NCI-H1105 treated with DMSO at 0.1 percent for 48 hours (cell line): Measurements from ENCODE around the gene NPFFR1.
A peak's percentile ranks its signal among the peaks of the same experiment; 100 is the strongest.

Experiments
- DNase-seq: peaks from one replicate; lab custom pipeline; 2025; lab: John Stamatoyannopoulos, UW

Gene NPFFR1, protein sequence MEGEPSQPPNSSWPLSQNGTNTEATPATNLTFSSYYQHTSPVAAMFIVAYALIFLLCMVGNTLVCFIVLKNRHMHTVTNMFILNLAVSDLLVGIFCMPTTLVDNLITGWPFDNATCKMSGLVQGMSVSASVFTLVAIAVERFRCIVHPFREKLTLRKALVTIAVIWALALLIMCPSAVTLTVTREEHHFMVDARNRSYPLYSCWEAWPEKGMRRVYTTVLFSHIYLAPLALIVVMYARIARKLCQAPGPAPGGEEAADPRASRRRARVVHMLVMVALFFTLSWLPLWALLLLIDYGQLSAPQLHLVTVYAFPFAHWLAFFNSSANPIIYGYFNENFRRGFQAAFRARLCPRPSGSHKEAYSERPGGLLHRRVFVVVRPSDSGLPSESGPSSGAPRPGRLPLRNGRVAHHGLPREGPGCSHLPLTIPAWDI

DNA sequence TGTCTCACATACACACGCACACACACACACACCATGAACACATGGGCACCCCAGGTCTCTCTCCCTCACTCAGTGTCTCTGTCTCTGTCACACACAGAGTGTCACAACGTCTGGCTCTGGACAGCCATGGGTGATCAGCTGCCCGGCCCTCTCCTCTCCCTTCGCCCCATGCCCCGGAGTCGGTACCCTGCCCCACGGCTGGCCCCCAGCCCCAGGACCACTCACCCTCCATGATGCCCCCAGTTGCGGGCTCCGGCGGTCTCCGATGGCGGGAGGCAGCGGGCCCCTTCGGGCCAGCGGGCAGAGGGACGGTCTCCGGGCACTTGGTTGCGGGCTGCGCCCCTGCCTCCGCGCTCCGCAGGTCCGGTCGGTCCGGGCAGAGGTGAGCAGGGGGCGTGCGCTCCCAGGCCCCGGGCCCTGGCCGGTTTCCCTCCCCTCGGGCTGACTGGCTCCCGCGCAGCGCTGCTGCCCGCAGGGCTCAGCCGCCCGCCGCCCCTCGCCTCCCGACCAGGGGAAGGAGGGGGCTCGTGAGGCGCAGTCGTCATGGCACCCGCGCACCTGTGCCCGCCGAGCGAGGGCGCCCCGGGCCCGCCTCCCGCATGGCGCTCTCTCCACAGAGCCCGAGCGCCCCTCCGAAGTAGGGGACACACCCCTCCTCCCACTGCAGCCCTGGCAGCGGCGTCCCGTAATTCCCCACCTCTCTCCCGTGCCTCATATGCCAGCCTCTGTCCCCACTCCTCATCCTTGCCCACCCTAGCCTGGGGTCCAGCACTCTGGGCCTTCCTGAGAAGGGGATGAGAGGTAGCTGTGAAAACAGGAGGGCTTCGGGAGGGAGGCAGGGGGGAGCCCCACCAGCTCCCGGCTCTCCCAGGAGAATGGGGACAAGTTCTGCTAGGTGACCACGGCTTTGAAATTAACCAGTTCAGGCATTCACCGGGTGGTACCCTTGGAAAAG lies at the start of gene NPFFR1:
Gene NPFFR1 (minus strand): TSS at position 560 of the 955 bp plus-strand sequence. CDS start 328 bp downstream, at position 232.
- no peak for DNase-seq

DNA sequence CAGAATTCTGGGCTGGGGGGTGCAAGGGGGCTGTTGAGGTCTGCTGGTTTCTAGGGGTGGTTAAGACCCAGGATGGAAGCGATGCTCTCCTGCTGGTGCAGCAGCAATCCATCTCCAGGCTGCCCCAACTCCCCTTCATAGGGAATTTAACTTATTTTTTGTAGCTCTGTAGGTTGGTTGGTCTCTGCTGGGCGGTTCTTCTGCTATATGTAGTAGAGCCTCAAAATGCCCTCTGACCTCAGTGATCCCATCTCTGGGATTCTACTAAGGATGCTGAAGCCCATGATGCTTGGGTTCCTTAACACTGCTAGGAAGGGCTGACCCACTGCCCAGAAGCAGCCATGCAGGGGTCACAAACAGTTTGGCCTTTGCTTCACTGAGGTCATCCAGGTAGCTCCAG lies 49.5 kb upstream of the NPFFR1 start:
- no peak for DNase-seq

DNA sequence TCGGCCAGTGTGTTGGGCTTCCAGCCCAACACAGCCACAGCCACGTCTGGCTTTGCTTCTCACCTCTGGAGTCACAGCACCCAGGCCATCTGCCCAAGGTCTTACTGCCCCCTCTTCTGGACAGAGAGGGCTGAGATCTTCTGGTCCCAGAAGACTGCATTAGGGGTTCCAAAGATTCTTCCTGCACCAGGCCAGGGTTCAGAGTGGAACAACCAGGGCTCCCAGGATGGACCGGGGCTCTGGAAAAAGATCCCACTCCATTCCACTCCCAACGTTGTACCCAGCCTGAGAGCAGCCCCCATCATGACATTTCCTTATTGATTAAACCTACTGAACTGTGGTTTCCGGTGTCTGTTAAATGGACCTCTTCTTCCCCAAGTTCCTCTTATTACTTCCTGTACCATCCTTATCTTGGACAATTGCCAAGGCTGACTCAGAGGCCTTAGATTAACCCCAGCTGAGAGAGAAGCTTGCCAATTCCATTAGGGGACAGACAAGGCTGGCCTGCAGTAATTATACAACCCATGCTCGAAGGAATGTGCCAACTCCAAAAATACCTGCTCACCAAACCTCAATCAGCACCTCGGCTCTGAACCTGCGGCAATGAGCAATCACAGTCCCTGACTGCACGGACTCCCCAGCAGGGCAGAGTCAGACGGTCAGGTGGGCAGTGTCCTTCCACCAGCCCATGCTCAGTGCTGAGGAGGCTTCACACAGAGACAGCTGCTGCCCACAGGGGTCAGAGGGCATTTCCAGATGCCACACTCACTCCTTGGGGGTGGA lies 47.9 kb upstream of the NPFFR1 start:
- DNase-seq, result peak; percentile 31

DNA sequence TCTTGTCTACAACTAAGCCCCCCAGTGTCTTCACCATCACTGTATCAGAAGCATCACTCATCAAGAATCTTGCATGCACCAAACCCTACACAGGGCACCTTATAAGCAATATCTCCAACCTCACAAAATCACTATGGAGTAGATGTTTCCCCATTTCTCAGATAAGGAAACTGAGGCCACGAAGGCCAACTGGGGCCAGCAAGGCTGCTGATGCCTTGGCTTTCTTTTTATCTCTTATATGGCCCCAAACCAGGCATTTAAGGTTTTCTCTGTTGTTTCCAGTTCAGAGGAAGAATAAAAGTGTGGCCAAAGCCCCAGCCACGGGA lies 47.3 kb upstream of the NPFFR1 start:
- DNase-seq, result no peak

DNA sequence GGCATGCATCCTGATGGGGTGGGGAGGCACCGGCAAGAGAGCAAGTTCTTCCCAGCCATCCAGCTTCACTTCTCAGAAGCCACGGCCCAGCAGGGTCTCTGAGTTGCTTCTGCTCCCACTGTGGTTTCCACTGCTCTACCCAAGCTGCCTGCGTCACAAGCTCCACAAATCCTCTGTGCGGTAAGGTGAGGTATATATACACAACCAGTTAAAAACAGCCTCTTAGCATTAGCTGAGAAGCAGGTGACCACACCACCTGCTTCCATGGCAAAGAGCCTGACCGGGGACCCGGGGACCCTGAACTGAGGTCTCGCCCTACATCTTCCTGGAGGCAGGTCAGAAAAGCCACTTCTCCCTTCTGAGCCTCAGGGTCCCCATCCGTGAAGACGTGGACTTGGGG lies 46.9 kb upstream of the NPFFR1 start:
- DNase-seq, result no peak

DNA sequence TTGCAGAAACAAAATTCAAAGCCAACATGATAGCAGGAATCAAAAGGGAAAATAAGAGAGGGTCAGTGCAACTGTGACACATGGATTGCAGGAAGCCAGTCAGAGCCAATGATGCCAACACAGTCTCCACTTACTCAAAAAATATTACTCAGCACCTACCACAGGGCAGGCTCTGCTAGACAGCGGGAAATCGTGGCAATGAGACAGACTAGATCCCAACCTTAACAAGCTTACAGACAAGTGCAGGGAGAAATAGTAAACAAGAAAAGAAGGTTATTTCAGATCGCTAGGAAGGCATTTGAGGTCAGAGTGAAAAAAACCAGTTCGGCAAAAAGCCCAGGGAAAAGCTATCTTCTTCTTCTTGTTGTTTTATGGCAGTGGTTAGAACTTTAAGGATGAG lies 45.2 kb upstream of the NPFFR1 start:
- DNase-seq, result no peak

DNA sequence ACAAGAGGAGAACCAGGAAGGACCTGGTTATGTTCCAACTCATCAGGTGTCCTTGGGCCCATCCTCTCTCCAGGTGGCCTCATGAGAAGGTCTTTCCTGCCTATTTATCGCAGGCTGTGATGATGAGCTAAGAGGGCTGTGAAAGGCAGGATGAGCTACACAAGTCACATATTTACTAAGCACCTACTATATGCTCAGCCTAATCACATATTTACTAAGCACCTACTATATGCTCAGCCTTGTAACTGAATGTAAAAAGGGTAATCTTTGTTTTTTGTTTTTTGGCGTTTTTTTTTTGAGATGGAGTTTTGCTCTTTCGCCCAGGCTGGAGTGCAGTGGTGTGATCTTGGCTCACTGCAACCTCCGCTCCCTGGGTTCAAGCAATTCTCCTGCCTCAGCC lies 44.2 kb upstream of the NPFFR1 start:
- no peak for DNase-seq

DNA sequence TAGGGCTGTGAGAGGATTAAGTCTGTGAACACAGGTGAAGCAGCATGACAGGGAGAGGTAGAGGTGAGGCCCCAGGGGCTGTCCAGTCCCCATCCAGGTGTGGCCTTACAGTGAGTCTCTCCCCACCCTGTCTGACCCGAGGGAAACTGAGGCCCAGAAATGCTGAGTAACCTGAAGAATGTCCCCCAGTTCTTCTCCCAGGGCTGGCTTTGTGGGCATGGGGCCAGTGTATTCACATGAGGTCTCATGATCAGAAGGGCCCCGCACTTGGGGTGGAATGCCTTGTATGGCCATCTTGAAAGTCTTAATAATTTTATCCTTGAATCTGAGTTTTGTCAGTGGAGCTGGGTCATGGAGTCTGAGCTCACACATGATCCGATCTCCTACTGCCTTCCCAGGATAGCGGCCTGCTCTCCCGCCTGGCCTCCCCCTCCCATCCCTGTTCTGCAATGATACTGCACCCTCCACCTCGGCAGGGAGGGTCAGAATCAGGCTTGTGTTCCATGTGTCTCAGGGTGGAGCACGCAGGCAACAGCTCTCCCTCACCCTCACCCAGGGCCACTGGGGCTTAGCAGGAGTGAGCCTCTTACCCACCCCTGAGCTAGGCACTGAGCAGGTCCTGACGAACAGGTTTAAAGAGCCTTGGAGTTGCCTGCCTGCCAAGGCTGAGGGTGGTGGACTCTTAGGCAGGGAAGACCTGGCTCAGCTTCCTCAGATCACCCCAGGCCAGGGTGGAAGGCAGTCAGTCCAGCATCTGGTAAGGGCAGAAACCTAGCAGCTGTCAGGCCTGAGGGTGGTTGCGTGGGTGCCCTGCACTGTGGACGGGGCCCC lies 41.4 kb upstream of the NPFFR1 start:
- DNase-seq, result no peak

DNA sequence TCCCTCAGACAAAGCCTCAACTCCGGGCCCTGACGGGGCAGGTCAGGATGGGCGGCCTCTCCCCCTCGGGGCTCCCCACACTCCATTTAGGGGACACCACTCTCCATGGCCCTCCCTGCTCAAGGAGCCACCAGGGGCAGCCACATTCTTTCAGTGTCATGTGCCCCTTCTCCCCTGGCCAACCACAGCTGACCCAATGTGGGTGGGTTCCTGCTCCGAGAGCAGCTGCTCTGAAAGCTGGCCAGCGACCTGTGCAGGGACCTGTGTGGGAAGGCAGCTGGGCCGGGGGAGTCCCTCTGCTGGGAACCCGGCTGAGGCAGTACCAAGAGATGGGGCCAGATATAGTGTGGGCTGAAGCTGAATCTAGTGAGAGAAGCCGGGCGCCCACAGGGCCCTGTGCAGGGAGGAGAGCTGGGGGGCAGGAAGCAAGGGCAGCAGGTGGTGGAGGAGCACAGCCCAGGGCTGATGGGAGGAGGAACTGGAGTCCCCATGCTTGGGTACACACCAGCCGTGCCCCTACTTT lies 40.6 kb upstream of the NPFFR1 start:
- DNase-seq, result no peak

DNA sequence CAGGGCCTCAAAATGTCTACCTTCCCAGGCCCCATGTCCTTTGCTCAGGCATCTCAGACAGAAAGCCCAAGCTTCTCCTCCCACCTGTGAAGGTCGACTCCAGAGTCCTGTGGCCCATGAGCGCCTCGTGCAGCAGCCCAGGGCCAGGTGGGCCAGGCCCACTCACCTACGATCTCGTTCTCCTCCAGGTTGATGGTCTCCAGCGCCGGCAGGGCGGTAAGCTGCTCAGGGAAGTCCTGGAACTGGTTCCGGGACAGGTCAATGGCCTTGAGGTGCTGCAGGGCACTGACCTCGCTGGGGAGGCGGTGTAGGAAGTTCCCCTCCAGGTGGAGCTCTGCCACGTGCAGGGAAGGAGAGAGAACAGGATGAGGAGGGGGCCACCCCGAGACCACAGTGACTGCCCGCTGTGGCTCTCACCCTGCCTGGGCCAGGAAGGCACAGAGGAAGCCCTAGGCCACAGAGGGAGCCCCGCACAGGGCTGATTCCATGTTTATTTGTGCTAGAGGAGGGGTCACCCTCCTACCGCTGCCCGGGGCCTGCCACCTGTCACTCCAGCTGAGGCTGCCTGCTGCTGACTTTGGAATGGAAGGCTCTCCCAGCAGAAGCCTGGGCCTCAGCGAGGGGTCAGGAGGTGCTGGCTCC lies 40.0 kb upstream of the NPFFR1 start:
- DNase-seq, result no peak

DNA sequence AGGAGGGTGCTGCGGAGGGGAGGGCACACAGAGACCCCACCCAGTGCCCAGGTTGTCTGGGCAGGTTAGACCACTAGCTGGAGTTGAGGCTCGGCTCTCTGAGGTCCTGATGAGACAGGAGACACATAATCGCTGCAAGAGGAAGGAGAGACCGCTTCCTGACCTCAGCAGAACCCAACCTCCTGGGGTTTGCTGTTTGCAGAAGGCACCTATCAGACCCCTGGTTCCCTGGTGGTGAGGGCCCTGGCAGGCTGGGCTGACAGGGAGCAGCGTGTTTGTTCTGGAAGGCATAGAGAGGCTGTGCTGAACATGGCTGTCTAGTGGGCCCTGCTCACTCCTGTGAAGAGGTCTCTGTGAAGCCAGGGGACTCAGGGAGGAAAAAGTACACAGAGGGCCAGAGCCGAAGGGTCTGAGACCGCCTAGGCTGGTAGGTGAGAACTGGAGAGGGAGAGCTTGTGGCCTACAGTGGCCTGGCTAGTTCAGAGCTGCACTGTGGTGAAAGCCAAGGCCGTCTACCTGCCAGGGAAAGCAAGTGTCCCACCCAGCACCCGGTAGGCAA lies 39.4 kb upstream of the NPFFR1 start:
- DNase-seq, result no peak

DNA sequence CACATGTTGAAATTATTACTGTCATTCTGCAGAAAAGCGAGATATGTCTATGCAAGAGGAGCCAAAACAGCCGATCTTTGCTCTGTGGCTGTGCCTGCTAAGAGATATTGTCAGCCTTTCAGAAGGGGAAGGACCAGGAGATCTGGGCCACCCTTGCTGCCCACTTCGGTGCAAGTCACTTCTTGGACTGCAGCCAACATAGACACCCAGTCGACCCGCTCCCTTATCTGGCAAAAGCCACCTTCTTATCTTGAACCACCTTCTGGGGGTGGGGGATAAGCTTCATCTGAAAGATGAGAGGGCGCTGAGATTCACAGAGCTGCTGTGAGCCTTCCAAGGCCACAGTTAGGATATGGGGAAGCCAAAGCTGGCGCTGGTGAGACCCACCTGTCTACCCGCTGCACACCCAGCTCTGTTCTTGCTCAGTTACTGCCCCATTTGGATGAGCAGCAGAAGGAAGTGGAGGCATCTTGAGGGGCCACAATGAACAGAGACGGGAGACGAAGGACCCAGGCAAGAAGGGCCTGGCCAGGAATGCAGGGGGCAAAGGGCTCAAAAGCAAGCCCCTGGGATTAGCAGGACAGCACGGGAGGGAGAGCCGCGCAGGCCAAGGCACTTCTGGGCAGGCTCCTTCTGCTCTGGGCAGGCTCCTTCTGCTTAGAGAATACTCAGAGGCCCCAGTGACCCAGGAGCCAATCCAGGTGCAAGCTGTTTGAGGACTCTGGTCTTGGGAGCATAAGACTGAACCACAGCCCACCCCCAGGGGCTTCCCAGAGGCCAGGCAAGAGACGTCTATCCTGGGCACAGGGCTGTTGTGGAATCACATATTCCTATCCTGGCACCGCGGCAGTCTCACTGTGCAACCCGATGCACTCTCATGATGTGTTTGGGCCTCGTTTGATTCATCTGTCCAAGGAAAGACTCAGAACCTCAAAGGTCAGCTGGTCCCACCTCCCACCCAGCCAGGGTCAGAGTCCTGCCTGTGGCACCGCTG lies 38.4 kb upstream of the NPFFR1 start:
- no peak for DNase-seq

DNA sequence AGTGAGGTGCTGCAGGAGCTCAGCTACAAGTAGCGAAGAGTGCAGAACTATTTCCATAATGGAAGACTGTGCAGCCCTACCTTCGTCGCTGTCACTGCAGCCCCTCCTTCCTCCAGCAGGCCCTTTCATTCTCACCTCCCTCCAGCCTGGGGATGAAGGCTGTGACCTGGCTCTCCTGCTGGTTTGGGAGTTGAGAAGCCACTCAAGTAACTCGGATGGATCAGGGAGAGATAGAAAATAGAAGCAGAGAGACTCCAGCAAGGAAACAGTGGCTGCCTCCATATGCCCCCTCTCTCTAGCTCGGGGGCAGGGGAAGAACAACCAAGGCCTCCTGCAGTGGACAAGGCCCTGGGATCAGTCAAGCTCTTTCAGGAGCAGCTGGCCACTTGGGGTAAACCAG lies 37.4 kb upstream of the NPFFR1 start:
- no peak for DNase-seq

DNA sequence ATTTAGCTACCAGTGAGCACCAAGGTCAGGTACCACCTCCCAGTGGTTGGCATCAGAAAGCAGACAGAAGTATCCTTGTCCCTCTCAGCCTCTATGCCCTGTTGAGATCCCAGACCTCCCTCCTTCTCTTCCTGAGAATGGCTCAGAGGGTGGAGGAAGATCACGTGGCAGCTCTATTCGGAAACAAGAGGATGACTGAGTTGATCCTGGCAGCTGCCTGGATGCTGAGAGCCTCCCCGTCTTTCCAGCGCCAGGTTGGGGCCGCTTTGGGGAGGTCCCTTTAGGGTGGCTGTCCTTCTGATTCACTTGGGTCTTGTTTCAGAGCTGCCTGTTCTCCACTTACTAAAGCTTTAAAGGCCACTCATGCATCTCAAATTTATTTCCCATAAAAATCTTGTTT lies 36.9 kb upstream of the NPFFR1 start:
- no peak for DNase-seq

DNA sequence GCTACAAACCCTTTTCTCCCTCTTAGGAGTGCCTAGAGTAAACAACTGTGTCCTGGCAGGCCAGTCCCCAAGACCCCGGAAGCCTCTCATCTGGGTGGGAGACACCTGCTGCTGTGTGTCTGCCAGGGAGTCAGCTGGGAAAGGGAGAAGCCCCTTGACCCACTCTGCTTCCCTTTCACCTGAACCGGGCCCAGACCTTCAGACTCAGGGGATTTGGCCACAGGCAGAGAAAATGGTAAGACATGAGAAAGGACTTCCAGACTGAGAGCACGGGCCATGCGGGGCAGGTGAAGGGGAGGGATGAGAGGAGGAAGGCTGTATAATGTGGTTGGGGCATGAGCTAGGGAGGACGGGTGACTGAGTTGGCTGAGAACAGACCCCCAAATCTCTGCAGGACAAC lies 36.0 kb upstream of the NPFFR1 start:
- DNase-seq, result no peak

DNA sequence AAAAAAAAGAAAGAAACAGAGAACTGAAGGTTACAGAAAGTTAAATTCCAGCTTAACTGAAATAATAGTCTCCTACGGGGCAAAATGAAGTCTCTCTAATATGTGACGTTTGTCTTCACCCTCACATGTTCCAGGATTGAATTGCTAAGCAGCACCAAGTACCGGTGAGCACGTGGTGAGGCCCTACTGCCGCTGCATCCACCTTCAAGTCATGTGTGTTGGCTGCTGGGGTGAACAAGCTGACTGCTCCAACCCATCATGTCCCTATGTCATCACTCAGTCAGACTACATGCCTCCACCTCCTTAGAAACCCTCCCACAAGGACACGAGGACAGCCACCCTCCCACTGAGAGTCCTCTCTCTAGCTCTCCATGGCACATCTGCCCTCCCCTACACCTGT lies 35.4 kb upstream of the NPFFR1 start:
- no peak for DNase-seq

DNA sequence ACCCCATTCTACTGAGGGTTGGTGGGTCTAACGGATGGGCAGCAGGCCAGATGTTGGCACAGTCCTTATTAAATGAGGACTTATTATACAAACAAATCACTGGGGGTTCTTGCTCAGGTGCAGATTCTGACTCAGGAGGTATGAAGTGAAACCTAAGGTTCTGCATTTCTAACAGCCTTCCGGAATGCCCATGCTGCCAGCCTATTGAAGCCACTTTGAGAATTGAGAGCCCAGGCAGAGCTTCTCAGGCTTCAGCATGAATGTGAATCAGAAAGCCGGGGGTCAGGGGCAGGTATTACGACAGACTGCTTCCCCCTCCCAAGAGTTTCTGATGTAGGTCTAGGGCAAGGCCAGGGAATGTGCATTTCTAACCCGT lies 34.1 kb upstream of the NPFFR1 start:
- DNase-seq, result no peak

DNA sequence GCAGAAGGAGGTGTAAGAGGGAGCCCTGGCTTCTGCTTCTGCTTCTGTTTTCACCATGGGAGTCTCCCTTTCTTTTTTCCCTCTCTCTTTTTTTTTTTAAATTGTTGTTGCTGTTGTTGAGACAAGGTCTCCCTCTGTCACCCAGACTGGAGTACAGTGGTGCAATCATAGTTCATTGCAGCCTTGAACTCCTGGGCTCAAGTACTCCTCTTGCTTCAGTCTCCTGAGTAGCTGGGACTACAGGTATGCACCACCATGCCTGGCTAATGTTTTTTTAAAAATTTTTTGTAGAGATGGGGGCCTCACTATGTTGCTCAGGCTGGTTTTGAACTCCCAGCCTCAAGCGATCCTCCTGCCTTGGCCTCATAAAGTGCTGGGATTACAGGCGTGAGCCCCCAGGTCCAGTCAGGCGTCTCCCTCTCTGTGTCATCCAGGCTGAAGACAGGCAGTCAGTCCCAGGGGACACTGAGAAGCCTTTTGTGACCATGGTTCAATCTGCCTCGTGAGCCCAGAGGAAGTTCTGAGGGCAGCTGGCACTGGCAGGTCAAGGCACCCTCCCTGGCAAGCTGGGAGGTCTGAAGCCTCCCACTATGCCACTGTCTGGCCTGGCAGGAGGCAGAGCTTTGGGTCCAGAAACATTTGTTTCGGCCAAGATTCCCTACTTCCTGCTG lies 33.6 kb upstream of the NPFFR1 start:
- DNase-seq, result no peak

DNA sequence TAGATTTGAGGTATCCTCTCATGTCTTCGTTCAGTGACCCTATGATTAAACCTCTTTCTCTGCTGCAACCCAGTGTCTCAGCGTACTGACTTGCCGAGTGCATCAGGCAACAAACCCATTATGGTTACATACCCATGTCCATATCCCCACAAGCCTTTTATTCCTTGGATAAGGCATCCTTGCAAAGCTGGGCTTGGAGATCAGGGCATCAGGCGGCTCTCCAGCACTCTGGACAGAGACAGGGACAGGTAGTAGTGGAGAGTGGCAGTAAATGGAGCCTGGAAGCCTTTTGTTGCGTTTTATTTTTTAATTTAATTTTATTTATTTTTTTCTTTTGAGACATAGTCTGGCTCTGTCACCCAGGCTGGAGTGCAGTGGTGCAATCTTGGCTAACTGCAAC lies 32.0 kb upstream of the NPFFR1 start:
- no peak for DNase-seq
